HG03558 (cell line): ENCODE measurements around the gene DTYMK.
"Not testable (repeated sequence)": the region's sequence is repeated elsewhere in the genome, so short reads cannot be mapped to it uniquely, and the experiment has no call there.

Source experiments
- ATAC-seq: cut with Tn5 transposase; IDR thresholded peaks from one replicate; pipeline ENCODE4 v1.9.1; 2021; ENCODE audit warnings: moderate number of reproducible peaks; ENCODE audit not compliant: unreplicated experiment; ENCODE audit errors: extremely low read depth

Gene DTYMK, protein sequence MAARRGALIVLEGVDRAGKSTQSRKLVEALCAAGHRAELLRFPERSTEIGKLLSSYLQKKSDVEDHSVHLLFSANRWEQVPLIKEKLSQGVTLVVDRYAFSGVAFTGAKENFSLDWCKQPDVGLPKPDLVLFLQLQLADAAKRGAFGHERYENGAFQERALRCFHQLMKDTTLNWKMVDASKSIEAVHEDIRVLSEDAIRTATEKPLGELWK

GRCh38 chr2:241686650-241687425, at the start of gene DTYMK:
Gene DTYMK, minus strand, starts transcription at chr2:241686815. Its CDS starts 32 bp downstream, at chr2:241686783.
- peak; percentile 90 for ATAC-seq

- no peak for ATAC-seq
Observed at GRCh38 chr2:241736111-241736510, 49.5 kb upstream of the DTYMK start.

- ATAC-seq: peak; percentile 44
Observed at GRCh38 chr2:241734467-241735208, 48.0 kb upstream of the DTYMK start, which contains the start of gene D2HGDH. Gene D2HGDH, plus strand, starts transcription at chr2:241734630. Its CDS starts 595 bp downstream, at chr2:241735225.

DNA sequence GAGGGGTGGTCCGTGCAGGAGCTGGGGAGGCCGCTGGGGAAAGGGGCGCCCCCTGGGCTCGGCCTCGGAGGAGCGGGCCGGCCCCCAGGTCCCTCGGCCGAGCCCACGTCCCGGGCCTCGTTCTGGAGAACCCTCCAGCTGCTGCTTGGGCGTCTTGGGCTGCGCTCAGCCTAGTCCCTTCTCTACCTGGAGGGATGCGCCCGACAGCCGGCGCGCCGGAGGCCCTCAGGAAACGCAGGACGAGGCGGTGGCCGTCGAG, 47.5 kb upstream of the DTYMK start:
- ATAC-seq: peak; percentile 17

GRCh38 chr2:241733391-241734207, 47.0 kb upstream of the DTYMK start:
- no peak for ATAC-seq

- ATAC-seq: not testable (repeated sequence)
Observed at GRCh38 chr2:241732513-241733186, 46.0 kb upstream of the DTYMK start.

- no peak for ATAC-seq
Observed at GRCh38 chr2:241730671-241731293, 44.2 kb upstream of the DTYMK start.

DNA sequence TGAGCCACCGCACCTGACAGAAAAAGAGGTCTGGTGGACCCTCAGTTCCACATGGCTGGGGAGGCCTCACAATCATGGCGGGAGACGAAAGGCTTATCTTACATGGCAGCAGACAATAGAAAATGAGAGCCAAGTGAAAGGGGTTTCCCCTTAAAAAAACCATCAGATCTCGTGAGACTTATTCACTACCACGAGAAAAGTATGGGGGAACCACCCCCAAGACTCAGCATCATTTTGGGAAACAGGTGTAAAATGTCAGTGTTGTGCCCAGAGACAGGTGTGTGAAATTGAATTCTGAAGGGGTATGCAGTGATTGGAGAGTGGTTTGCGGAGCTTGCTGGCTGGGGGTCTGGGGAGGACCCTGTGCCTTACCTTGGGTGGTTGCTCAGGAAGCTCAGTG, 43.3 kb upstream of the DTYMK start:
- ATAC-seq: no peak

DNA sequence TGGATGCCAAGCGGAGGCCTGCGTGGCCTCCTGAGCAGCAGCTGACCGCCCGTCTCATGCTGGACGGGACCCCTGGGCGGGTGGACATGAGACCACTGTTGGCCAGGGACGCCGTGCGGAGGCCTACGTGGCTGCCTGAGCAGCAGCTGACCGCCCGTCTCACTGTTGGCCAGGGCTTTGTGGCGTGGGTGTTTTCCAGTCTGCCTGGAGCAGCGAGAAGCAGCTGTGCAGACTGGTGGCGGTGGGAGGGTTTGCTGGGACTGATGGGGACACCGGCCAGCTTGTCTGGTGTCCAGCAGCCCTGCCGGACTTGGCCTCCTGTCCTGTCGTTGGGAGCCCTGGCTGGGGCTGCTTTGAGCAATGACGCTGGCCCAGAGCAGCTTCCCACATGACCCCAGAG, 42.0 kb upstream of the DTYMK start:
- no peak for ATAC-seq

DNA sequence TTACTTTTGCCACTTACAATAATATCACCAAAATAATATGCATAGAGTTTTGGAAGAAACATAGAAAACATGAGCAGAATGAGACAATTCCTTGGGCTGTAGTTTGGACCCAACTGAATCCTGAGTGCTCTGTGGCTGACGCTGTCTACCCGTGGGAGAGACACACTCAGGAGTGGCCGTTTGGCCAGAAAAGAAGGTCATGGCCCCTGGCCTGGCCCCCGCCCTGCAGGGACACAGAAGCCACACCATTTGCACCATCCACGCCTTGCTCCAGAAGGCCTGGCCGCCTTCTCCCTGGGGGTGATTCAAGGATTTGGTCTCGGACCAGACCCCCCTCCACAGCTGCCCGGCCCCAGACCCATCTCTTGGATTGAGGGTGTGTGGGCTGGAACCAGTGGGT, 41.4 kb upstream of the DTYMK start:
- no peak for ATAC-seq

- ATAC-seq: no peak
Observed at GRCh38 chr2:241726459-241726858, 39.8 kb upstream of the DTYMK start.

DNA sequence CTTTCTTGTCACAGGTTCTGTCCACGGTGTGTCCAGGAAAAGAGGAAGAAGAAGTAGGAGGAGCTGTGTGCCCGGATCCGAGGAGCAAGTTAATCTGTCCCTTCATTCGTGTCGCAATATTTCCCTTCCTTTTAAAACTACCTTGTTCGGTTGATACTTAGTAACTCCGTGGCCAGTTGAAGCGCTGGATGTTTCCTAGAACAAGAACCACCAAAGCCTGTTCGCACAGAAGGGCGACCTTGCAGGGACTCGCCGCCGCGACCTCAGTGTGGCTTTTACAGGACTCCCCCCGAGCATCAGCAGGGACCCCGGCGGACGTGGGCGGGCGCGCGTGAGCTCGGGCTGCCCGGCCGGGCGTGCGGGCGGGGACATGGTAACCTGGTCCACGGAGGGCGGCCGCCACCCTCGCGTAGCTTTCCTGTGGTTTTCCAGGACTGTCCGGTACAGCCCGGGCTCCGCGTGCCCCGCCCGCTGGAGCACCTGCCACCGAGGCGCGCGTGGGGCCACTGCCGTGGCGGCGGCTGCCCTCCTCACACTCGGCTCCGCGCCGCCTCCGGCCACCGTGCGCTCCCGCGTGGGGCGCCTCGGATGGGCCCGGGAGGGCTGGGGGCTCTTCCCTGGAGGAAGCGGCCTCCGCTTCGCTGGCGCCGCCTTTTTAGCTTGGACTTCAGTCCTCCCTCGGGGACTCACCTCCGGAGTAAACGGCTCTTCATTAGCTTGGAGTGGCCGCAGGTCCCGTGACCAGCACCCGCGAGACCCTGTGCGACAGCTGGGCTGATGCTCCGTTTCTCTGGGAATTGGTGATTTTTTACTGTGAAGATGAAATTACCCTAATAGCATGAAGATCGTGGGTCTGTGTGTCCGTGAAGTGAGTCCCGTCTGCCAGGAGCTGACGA, 38.6 kb upstream of the DTYMK start:
- ATAC-seq: no peak

DNA sequence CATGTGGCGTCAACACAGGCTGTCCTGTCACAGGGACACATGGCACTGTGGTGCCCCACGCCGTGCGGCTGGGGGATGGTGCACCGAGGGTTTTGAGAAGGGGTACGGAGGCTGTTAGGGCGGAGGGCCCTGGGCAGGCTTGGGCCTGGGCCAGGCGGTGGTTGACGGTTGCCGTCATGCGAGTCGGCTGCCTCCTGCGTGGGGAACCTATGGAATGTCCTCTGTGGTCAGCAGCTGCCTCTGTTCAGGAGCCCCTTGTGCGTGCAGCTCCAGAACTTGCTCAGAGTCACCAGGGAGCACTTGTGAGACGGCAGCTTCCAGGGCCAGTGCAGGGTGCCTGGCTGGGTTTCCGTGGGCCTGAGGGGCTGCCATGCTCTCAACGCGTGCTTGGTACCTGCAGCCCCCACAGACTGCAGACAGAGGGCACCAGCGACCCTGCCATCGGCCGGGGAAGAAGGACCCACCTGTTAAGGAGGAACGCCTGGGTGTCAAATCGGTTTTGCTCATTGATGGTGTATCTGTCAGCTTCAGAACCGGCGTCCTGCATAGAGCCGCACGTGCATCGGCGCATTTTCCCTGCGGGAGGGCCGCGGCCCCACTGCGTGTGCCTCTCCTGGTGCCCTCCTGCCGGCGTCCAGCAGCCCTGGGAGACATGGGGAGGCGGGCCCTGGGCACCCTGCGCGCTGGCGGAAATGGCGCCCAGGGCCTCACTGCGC, 37.8 kb upstream of the DTYMK start:
- ATAC-seq: no peak

DNA sequence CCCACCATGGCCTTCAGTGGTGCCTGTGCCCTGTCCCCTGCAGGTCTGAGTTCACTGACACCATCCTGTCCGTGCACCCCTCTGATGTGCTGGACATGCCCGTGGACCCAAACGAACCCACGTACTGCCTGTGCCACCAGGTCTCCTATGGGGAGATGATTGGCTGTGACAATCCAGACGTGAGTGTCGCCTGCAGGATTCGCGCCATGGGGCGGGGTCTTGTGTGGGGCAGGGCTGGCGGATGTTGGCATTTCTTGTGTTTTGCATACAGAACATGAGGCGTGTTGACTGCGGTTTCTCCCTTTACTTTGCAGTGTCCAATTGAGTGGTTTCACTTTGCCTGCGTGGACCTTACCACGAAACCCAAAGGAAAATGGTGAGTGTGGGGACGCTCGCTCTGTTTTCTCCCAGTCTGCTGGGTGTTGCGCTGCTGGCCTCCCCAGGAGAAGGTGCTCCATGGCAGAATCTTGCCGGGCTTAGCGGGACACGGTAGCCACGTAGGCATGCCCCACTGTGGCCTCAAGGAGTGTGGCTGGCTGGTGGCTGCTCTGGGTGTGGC, 36.4 kb upstream of the DTYMK start:
- no peak for ATAC-seq

DNA sequence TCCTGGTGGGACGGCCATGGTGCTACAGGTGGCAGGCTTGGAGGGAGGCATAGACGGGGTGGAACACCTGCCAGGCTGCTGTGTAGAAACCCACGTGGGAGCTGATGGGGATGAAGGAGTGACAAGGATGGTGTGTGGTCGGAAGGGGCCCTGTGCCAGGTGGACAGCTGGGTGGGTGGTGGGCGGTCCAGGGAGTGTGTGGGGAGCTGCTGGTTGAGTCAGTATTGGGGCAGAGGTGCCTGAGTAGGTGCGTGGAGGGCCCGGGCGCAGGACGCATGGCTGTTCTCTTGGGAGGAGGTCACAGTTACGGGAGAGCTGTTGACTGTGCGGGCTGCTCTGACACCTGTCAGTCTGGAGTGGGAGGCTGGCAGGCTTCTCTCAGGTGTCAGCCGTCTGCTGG, 35.2 kb upstream of the DTYMK start:
- no peak for ATAC-seq

DNA sequence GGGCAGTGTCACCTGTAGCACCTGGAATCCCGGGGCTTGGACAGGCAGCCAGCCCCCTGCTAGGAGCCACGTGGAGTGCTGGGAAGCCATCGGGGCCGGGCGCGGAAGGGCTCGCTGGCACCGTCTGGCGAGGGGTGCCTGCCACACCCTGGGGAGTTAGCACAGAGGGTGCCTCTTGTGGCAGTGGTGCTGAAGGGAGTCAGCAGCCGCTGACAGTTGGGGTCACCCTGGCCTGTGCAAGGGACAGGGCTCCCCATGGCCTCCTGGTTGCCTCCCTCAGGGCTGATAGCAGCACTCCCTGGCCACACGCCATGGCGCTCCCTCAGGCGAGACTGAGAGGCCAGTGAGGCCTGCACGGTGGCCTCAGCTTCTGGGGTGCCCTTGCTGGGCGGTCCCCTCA, 33.9 kb upstream of the DTYMK start:
- no peak for ATAC-seq

DNA sequence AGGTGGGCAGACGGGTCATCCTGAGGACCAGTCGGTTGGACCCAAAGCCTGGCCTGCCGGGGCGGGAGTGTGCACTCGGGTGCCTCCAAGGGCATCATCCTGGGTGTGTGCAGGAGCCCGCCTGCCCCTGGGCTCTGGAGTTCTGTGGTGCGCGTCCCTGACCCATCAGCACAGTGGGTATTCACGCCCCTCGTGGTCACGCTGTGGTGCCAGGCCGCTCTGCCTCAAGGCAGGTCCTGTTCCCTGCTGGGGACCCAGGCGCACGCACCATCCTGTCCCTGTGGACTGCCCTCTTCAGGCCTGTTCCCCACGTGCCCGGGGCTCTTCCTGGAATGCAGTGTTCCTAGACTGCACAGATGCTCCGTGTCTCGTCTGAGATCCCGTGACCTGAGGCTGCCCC, 33.5 kb upstream of the DTYMK start:
- no peak for ATAC-seq

GRCh38 chr2:241719093-241719492, 32.5 kb upstream of the DTYMK start:
- ATAC-seq: no peak
